Uterus (tissue), 4 donors: Measurements from ENCODE around the gene SELENOI. TPM values are rescaled to one million over a fixed set of nuclear protein-coding genes. Genes with fewer than 3 reads are reported as not detected.
"Not testable (repeated sequence)": the region's sequence is repeated elsewhere in the genome, so short reads cannot be mapped to it uniquely, and the experiment has no call there.

ENCODE experiments used
- DNase-seq, 2 donors: peaks; one replicate each; pipeline ENCODE4 v3.0.0-alpha.2; 2019 to 2020
- H3K27ac ChIP-seq, 2 donors: fragments of 200-600 bp; sonication (generic); 1 replicate in 1 of 2; 2 replicates in 1 of 2; pipeline ENCODE4 v1.5.1; 2016 to 2018
- H3K27me3 ChIP-seq, 2 donors: fragments of 200-600 bp; sonication (generic); one replicate each; pipeline ENCODE4 v1.5.1; 2018 to 2019; ENCODE audit warnings: control low read depth in 1 of 2
- H3K36me3 ChIP-seq, 2 donors: fragments of 200-600 bp; sonication (generic); one replicate each; pipeline ENCODE4 v1.5.1; 2019; ENCODE audit warnings: control low read depth in 1 of 2
- H3K4me1 ChIP-seq, 2 donors: fragments of 200-600 bp; sonication (generic); one replicate each; pipeline ENCODE4 v1.5.1; 2018 to 2019; ENCODE audit warnings: control low read depth in 1 of 2
- H3K4me3 ChIP-seq, 2 donors: fragments of 200-600 bp; sonication (generic); 1 replicate in 1 of 2; 2 replicates in 1 of 2; pipeline ENCODE4 v1.5.1; 2018 to 2019; ENCODE audit warnings: mild to moderate bottlenecking in 1 of 2
- H3K9me3 ChIP-seq, 2 donors: fragments of 200-600 bp; sonication (generic); one replicate each; pipeline ENCODE4 v1.5.1; 2019; ENCODE audit warnings: control low read depth in 1 of 2
- POLR2A ChIP-seq, 2 donors: fragments of 450-650 bp; IDR thresholded peaks; one replicate each; pipeline ENCODE4 v1.6.1; 2016; ENCODE audit warnings: antibody characterized with exemption in 2 of 2, mild to moderate bottlenecking in 1 of 2, moderate library complexity in 1 of 2
- intact Hi-C: fragments of 100-400 bp; cut with DNase I; formaldehyde crosslinking; loops from one replicate; pipeline ENCODE4 v1.15.1; 2023; ENCODE audit warnings: low total_unique reads
- total RNA-seq, 4 donors: library from RNA; depleted of rRNA in 3 of 4; stranded (reverse); fragments of >200 nt in 3 of 4; gene quantifications; one replicate each; pipeline versions ENCODE4 v1.1.0 to v1.2.4, GENCODE V29; 2014 to 2023
- TF ChIP-seq, protein P1 (sequence below), 4 experiments: fragments of 200-600 bp in 2 of 4; fragments of 450-650 bp in 2 of 4; sonication (generic) in 2 of 4; IDR thresholded peaks; one replicate each; pipeline ENCODE4 v1.5.1; 2016 to 2019; ENCODE audit warnings: antibody characterized with exemption in 4 of 4, mild to moderate bottlenecking in 2 of 4, moderate library complexity in 1 of 4
- donor health status: DM: yes; HTN: yes; CAD: no.

Gene SELENOI
- total RNA-seq, 4 donors from 2014 or later: 2.8 to 27.9 (median 13.1) TPM

DNA sequence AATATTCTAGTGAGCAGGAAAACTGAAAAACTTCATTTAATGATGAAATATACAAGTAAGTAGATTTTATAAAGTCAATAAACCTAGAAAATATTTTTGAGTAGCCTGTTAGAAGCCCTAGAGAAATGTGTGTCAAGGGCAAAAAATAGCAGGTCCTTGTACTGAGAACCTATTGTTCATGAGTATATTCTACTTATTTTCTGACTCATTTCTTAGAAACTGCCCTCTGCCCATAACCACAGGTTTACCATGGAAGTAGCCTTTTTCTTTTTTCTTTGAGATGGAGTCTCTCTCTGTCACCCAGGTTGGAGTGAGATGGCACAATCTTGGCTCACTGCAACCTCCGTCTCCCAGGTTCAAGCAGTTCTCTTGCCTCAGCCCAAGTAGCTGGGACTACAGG is 19.4 kb upstream of the SELENOI start:
- H3K27me3 ChIP-seq: no peaks in the 10 kb centered on the region
- H3K4me1 ChIP-seq: no peaks in the 10 kb centered on the region
- no peaks in the 10 kb centered on the region for H3K9me3 ChIP-seq
- no peak overlapping the region for H3K27ac ChIP-seq
- TF ChIP-seq, protein P1, sequence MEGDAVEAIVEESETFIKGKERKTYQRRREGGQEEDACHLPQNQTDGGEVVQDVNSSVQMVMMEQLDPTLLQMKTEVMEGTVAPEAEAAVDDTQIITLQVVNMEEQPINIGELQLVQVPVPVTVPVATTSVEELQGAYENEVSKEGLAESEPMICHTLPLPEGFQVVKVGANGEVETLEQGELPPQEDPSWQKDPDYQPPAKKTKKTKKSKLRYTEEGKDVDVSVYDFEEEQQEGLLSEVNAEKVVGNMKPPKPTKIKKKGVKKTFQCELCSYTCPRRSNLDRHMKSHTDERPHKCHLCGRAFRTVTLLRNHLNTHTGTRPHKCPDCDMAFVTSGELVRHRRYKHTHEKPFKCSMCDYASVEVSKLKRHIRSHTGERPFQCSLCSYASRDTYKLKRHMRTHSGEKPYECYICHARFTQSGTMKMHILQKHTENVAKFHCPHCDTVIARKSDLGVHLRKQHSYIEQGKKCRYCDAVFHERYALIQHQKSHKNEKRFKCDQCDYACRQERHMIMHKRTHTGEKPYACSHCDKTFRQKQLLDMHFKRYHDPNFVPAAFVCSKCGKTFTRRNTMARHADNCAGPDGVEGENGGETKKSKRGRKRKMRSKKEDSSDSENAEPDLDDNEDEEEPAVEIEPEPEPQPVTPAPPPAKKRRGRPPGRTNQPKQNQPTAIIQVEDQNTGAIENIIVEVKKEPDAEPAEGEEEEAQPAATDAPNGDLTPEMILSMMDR (IDR thresholded peaks at IDR 0.05): no peak
- no peak for TF ChIP-seq POLR2A (IDR thresholded peaks at IDR 0.05)
- intact Hi-C loops: no loop called here
- H3K36me3 ChIP-seq: no peaks in the 10 kb centered on the region
- no peak overlapping the region for H3K4me3 ChIP-seq
- no peak for DNase-seq

DNA sequence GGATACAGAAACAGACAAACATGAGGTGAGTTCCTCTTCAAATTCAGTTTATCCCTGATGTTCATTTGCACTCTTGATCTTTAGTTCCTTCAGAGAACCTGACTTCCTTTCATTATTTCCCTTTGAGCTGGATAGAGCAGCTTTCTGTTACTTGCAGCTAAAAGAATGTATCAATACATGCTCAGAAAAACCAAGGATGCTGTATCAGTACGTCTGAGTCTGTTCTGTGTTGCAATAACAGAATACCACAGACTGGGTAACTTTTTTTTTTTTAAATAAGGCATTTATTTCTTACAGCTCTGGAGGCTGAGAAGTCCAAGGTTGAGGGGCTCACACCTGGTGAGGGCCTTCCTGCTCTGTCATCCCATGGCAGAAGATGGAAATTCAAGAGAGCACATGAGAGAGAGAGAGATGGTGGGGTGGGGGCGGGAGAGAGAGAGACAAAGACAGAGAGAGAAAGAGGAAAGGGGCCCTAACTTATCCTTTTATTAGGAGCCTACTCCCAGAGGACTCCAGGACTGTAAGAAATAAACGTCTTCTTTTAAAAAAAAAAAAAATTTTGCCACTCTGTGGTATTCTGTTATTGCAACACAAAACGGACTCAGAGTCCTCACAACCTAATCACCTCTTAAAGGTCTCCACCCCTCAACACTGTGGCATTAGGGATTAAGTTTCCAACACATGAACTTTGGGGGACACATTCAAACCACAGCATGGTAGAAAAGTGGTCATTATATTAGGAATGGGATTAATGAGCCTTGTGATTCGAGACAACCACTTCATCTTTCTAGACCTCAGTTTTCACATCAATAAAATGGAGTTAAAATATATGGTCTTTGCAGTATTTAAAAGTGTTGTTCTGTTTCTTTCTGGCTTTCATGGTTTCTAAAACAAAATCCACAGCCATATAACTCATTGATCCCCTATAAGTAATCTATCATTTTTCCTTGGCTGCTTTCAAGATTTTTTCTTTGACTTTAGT is 18.4 kb upstream of the SELENOI start:
- H3K36me3 ChIP-seq: no peaks in the 10 kb centered on the region
- H3K4me3 ChIP-seq: no peak overlapping the region
- DNase-seq: no peak
- TF ChIP-seq, protein P1 (IDR thresholded peaks at IDR 0.05): no peak
- TF ChIP-seq POLR2A (IDR thresholded peaks at IDR 0.05): no peak
- H3K9me3 ChIP-seq: no peaks in the 10 kb centered on the region
- no peaks in the 10 kb centered on the region for H3K4me1 ChIP-seq
- intact Hi-C loops: no loop called here
- H3K27ac ChIP-seq: no peak overlapping the region
- H3K27me3 ChIP-seq: no peaks in the 10 kb centered on the region

DNA sequence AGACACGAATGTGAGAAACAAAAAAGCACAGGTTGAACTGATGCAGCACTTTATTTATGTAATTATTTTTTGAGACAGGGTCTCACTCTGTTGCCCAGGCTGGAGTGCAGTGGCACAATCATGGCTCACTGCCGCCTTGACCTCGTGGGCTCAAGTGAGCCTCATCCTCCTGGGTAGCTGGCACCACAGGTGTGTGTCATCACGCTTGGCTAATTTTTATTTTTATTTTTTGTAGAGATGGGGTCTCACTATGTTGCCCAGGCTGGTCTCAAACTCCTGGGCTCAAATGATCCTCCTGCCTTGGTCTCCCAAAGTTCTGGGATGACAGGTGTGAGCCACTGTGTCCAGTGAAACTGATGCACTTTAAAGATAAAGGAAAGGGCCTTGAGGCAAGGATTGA is 16.9 kb upstream of the SELENOI start:
- H3K27ac ChIP-seq, intact Hi-C loops, DNase-seq, H3K4me3 ChIP-seq, H3K36me3 ChIP-seq, H3K4me1 ChIP-seq, H3K27me3 ChIP-seq, H3K9me3 ChIP-seq: not testable (repeated sequence)

DNA sequence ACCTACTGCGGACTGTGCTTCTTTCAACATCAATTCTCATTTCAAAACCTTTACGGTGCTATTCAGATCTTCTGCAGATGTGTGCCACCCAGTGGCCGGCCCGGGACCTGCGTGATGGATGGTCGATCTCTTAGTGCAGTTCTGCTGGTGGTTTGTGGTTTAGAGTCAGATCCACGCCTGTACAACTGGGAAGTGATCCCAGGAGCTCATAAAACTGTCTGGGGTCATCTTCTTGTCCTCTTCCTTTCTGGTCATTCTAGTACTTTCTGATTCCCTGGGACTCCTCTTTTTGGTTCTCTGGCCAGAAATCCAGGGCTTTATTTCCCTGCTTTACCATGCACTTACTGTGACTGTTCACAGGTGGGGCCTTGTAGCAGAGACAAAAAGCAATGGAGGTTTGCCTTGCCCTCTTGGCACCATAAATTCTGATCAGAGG is 15.8 kb upstream of the SELENOI start:
- Histone ChIP-seq H3K4me1 (no peaks in the 10 kb centered on the region), H3K36me3 (no peaks in the 10 kb centered on the region), H3K9me3 (no peaks in the 10 kb centered on the region), H3K4me3 (no peak overlapping the region), H3K27ac (peak overlapping the region; percentile 17 to 36), H3K27me3 (no peaks in the 10 kb centered on the region)
- no peak for TF ChIP-seq POLR2A (IDR thresholded peaks at IDR 0.05)
- TF ChIP-seq, protein P1 (IDR thresholded peaks at IDR 0.05): peak; percentile 78 to 88 (median 86)
- peak; percentile 90 to 91 for DNase-seq
- intact Hi-C loops: no loop called here

DNA sequence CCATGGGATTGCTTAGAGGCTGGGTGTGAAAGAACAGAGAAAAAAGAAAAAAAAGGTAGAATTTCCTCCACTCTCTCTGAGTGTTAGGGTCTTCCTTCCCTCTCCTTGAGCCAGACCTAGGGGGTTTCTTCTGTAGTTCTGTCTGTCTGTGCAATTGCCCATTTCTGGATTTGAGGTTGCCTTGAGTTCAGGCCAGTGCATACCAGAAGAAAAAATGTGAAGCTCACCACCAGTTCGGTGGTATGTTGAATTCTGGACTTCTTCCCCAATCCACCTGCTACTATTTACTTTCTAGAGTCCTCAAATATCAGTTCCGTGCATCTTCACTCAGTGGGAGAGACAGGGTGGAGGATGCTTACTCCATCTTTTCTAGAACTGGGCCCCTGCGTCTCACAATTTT is 15.3 kb upstream of the SELENOI start:
- no peaks in the 10 kb centered on the region for H3K9me3 ChIP-seq
- H3K4me1 ChIP-seq: no peaks in the 10 kb centered on the region
- intact Hi-C loops: no loop called here
- H3K4me3 ChIP-seq: no peak overlapping the region
- peak overlapping the region; percentile 17 to 36 for H3K27ac ChIP-seq
- H3K36me3 ChIP-seq: no peaks in the 10 kb centered on the region
- DNase-seq: no peak
- no peak for TF ChIP-seq POLR2A (IDR thresholded peaks at IDR 0.05)
- TF ChIP-seq, protein P1 (IDR thresholded peaks at IDR 0.05): no peak
- H3K27me3 ChIP-seq: no peaks in the 10 kb centered on the region

DNA sequence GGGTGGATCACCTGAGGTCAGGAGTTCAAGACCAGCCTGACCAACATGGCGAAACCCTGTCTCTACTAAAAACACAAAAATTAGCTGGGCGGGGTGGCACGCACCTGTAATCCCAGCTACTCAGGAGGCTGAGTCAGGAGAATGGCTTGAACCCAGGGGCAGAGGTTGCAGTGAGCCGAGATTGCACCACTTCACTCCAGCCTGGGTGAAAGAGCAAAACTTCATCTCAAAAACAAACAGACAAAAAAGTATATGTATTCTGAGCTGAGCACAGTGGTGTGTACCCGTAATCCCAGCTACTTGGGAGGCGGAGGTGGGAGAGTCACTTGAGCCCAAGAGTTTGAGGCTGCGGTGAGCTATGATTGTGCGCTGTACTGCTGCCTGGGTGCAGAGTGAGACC is 14.6 kb upstream of the SELENOI start:
- H3K36me3 ChIP-seq, H3K4me1 ChIP-seq, intact Hi-C loops, H3K27me3 ChIP-seq, H3K4me3 ChIP-seq, DNase-seq, H3K9me3 ChIP-seq, H3K27ac ChIP-seq: not testable (repeated sequence)
